NCI-H510A treated with DMSO at 0.1 percent for 48 hours (cell line): ENCODE data around the gene PDP2.
"Not testable (repeated sequence)": the region's sequence is repeated elsewhere in the genome, so short reads cannot be mapped to it uniquely, and the experiment has no call there.

ENCODE experiments used
- DNase-seq: peaks from one replicate; lab custom pipeline; 2025; lab: John Stamatoyannopoulos, UW

Gene PDP2

DNA sequence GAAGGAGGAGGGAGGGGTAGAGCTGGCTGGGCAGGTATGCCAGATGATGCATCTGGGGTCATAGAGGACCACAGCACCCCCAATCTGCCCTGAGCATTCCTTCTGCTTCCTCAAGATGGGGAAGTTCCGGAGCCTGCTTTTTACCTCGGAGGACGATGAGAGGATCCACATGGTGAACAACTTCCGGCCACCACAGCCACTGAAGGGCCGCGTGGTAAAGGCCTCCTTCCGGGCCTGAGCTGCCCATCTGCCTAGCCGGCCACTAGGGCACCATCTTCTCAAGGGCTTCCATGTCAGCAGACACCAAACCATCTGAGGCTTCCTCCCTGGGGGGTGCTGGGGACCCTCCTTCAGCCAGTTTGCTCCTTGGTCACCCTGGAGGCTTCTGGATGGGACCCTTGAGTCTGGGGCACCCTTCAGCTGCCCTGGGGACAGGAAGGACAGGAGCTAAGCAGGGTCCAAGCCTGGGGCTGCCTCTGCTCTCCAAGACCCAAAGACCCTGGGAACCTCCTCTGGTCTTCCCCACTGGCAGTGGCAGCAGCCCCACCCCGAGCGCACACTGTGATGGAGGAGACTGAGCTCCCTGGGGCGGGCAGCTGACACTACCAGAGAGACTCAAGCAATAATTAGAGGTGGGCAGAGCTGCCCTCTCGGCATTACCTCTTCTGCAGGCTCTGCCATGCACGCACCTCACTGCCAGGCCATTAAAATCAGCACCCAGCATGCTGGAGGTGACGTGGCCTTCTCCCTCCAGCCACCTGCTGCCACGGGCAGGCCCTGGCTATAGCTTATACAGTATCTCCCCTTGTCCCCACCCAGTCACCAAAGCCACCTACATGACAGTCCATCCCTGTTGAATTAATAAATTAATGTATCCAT is 26.8 kb upstream of the PDP2 start:
- DNase-seq: no peak

DNA sequence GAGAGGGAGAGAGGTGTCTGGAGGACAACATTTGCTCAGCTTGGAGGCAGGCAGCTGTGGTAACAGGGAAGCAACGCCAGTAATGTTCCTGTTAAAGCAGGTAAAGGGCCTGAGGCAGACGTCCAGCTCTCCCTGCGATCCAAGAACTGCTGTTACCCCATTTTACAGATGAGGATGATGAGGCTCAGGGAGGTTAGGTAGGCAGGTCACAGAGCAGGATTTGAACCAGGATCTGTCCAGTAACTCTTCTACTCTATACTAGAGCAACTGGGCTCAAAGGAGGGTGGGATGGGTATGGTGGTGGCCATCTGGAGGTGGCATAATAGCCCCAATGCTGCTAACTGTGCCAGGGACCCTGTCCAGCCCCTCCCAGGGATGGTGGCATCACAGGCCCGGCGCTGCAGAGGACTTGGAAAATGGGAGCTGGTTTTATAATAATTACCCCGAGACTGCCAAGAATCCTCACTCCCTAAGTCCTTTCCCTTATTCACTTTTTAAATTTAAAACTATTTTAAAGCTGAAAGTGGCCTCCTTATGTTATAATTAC is 24.1 kb upstream of the PDP2 start:
- no peak for DNase-seq

DNA sequence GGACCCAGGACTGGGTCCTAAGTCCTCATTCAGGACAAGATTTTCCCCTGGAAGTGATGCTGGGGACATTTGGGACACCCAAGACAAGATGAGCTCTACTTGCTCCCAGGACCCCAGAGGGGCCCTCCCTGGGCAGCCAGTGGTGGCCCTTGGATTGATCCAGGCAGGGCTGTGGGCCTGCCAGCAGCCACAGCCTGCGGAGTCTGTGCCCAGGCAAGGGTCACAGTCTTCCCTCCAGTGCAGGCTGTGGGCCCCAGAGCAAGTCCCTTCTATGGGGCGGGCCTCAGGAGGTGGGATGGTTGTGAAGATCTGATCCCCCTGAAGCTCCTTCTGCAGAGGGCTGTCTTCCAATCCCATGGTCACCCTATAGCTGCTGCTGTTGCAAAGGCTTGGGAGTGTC is 23.5 kb upstream of the PDP2 start:
- no peak for DNase-seq

DNA sequence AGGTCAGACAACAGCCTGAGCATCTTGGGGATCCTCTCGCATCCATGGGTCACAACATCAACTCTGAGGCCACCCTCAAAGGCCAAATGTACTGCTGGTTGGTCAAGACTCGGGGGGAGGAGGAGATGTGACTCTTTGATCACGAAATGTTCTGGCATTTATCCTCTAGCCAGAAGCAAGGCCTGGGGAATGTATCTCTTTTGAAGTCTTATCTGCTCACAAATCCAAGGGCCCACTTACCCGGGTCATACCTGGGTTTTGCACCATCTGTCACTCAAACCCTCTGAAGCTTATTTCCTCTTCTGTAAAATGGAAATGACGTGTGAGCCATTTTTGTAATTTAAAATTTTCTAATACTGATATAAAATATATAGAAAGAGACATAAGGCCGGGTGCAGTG is 22.9 kb upstream of the PDP2 start:
- DNase-seq: no peak

DNA sequence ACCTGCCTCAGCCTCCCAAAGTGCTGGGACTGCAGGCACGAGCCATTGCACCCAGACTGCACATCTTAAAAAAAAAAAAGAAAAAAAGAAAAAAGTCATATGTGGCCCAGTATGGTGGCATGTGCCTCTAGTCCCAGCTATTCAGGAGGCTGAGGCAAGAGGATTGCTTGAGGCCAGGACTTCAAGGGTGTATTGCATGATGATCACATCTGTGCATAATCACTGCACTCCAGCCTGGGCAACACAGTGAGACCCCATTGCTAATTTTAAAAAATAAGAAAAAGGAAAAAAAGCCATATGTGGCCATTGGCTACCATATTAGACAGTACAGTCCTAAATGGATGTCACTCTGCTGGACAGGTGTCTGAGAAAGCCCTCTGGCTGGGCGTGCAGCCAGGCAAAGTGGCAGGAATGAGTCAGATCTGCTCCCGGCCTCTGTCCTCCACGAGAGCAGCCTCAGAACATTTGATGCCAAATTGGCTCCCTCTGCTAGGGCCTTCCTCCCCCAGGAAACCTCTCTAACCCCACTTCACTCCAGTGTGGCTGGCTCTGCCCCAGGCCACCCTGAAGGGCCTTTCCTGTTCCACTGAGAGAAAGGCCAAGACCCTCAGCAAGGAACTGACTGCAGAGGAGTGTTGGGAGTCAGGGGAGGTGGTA is 21.4 kb upstream of the PDP2 start:
- no peak for DNase-seq

DNA sequence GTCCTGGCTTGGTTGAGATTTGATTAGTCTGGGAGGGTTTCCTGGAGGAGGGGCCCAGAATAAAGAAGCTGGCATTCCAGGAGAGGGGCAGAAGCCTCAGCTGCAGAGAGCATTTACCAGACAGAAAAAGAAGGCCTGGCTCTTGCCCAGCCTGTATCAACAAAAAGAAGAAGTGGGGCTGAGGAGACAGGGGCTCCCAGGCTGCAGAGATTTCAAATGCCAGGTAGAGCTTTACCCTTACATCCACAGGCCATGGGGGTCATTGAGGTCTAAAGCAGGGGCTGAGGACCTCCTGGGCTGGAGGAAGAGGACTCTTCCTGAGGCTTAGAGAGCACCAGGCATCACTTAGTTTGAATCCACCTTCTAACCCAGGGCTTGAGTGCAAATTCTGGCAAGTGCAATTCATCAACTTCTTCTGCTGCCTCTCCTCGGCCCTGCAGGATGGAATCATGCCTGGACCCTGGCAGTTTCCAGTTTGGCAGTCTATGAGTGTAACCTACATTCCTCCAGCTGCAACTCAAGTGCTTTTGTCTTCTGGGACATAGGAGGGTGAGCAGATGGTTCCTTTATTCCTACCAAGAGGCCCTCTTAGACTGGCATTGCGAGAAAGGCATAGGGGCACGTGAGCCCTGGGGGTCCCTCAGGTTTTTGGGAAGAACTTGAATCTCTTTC is 20.8 kb upstream of the PDP2 start:
- no peak for DNase-seq

DNA sequence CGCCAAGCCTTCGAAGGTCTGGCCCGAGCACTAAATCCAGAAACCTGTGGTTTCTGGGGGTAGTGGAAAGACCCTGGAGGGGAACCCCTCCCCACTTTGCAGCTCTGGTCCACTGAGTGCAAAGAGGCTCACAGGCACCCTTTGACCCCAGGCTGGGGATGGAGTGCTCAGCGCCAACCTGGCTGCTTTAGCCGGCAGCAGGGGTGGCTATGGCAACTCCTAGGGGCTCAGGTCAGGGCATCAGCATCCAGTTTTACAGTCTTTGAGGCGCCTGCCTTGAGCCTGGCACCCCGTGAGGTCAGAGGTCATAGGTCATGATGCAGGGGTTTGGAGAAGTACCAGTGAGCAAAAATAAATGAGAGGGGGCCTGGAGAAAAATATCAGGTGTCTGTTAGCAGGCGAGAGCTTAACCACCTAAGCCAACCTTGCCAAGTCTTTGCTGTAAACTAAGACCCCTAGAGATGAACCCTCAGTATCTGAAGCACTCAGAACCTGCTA is 18.2 kb upstream of the PDP2 start:
- no peak for DNase-seq

DNA sequence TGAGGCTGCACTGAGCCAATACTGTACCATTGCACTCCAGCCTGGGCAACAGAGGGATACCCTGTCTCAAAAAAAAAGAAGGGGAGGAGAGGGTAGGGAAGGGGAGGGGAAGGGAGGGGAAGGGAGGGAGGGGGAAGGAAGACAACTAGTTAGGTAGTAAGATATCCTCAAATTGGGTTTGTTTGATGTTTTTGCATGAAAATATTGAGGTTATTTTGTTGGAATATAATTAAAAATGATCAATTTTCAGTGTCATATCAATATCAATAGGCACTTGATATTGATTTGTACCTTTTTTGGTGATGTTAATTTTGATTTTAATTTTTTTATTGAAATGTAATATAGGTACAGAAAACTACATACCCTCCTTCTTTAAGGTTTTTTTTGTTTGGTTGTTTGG is 16.6 kb upstream of the PDP2 start:
- no peak for DNase-seq

DNA sequence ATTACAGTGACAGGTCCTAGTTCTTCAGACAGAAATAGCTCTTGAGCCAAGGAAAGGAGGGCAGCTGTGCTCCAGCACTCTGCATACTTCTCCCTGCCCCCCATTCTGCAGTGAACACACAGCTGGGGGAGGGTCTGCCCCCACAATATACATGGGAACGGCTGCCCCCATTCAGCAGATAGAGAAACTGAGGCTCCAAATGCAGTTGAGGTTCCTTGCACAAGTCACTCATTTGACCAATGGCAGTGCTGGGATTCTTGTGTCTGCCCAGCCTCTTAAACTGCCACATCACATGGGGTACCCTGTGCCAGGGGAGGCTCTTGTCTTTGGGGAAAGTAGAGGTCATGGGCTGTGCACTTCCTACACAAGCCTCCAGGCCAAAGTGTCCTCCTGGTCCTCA is 10.9 kb upstream of the PDP2 start:
- no peak for DNase-seq

DNA sequence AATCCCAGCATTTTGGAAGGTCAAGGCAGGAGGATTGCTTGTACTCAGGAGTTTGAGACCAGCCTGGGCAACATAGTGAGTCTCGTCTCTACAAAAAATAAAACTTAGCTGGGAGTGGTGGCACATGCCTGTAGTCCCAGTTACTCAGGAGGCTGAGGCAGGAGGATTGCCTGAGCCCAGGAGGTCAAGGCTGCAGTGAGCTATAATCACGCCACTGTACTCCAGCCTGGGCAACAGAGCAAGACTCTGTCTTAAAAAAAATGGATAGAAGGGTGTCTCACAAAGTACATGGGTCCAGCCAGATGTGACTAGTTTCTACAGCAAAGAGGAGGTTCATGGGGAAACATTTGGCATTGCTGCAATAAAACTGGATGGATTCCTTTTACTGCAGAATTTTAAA is 9.0 kb upstream of the PDP2 start:
- not testable (repeated sequence) for DNase-seq

DNA sequence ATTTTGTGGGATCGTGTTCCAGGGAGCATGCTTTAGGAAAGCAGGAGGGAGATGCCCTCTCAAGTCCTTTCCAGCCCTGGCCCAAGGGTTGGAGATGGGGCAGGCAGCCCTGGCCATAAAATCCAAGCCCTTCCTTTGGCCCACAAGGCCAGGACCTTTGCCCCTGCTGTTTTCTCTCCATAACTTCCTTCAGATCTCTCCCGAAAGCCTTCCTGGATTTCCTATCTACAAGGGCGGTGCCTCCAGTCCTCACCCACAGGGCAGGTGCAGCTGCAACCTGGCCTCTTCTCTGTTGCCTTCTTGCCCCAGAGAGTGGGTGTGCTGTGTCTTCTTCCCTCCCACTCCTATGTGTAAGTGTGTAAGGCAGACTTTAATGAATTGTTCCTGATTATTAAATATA is 8.5 kb upstream of the PDP2 start:
- DNase-seq: no peak

DNA sequence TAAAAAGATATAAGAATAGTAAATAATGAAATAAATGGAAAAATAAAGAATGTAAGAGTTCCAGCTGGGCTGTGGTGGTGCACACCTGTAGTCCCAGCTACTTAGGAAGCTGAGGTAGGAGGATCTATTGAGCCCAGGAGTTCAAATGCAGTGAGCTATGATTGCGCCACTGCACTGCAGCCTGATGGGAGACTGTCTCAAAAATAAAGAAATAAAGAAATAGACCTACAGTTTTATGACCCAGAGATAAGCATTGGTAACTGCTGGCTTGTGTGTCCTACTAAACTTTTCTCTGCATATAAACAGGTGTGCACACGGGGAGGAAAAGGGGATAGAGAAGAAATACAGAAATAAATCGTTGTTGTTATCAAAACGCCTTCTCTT is 7.8 kb upstream of the PDP2 start:
- DNase-seq: no peak

DNA sequence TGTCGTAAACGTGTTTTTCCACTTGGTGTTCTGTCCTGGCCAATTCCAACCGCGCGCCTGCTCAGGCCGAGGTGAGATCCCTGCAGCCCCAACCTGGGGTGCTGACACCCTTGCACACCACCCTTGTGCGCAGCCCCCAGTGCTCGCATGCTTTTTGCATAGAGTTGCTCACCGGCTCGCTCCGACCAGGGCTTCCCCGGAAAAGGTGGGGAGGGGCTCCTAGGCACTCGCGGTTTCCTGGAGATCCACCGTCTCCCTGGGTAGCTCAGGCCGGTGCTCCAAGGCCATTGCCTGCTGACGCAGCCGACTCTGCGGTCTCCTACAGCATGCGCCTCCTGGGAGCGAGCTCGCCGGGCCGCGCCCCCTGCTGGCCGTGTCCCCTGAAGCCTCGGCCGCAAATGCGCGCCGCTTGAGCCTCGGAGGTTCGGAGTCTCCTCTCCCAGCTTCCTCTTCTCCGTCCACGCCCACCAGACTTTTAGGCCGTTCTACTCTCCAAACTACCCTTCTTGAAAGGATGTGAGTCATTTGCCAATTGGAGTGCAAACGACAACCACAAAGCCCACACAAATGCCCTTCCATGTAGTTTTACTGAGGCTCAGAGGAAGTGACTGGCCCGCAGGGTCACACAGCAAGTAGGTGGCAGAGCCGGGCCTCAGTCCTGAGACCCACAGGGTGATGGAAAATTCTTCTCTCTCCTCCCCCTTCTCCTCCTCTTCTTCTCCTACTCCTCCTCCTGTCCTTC is 7.2 kb upstream of the PDP2 start:
- peak; percentile 52 for DNase-seq

DNA sequence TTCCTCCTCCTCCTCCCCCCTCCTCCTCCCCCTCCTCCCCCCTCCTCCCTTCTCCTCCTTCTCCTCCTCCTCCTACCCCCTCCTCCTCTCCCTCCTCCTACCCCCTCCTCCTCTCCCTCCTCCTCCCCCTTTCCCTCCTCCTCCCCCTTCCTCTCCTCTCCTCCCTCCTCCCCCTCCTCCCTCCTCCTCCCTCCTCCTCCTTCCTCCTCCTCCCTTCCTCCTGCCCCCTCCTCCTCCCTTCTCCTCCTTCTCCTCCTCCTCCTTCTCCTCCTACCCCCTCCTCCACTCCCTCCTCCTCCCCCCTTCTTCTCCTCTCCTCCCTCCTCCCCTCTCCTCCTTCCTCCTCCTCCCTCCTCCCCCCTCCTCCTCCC is 6.6 kb upstream of the PDP2 start:
- DNase-seq: no peak

DNA sequence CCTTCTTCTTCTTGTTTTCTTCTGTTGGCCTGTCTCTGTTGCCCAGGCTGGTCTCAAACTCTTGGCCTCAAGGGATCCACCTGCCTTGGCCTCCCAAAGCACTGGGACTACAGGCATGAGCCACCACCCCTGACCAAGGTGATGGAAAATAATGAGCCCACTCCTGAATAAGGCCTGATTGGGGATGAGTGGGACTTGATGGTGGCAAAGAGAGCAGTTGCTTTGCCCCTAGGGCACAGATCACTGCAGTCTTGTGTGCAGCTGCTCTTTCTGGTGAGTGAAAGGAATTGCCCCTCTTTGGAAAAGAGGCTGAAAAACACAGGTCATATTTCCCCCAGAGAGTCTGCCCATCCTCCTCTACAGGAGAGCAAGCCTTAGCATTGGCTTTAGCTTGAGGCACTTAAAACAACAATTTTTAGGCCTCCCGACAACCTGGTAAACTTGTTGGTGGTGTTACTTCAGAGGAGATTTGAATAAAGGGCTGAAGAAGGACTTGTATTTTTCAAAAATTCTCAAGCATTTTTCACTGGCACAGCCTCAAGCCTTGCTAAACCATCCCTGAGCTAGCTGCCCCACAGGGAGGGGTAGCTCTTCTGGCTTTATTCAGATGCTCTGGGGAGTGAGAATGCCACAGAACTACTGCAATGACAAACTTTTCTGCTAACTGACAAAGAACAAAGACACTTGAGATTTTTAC is 6.1 kb upstream of the PDP2 start:
- no peak for DNase-seq

DNA sequence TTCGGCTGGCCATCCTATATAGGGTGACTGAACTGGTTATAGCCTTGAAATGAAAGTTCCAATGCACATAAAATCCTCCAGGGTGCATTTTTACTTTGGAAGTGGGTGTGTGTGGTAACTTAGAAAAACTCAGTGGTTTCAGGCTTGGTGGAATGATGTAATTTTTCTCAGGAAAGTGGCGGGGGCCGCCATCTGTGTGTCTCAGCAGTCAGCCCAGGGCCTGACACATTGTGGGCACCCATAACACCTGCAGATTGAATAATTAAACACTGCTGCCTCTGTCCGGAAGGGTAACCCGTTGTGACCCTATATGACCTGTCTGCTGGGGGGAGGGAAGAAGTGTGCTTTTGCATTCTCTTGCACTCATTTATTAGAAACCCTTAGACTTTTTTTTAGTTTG is 2.2 kb upstream of the PDP2 start:
- DNase-seq: no peak

DNA sequence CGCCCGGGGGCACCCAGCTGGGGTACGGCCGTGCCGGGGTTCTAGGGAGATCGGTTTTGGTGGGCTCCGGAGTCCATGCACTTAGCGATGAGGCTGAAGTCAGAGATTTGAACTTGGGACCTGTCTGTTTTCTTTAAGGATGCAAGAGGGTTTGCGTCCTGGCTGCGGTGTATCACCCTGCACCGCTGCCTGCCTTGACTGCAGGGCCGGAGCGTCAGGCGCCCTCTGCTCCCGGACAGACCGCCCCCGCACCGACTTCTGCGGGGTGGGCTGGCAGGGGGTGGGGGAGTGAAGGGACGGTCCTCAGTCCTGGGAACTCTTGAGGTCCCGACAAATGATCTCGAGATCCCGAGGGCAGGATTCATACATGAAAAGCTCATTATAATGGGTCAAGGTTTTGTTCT is 701 bp downstream of the PDP2 start:
- DNase-seq: no peak

DNA sequence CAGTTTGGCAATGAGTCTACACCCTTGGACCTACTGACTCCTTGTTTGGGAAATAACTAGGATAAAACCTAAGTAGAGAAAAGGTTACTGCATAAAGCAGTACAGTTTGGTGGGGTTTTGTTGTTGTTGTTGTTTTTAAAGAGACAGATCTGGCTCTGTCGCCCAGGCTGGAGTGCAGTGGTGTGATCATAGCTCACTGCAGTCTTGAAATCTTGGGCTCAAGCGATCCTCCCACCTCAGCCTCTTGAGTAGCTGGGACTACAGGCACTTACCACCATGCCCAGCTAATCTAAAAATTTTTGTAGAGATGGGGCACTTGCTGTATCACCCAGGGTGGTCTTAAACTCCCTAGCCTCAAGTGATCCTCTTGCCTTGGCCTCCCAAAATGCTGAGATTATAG is 1.2 kb downstream of the PDP2 start:
- DNase-seq: no peak

DNA sequence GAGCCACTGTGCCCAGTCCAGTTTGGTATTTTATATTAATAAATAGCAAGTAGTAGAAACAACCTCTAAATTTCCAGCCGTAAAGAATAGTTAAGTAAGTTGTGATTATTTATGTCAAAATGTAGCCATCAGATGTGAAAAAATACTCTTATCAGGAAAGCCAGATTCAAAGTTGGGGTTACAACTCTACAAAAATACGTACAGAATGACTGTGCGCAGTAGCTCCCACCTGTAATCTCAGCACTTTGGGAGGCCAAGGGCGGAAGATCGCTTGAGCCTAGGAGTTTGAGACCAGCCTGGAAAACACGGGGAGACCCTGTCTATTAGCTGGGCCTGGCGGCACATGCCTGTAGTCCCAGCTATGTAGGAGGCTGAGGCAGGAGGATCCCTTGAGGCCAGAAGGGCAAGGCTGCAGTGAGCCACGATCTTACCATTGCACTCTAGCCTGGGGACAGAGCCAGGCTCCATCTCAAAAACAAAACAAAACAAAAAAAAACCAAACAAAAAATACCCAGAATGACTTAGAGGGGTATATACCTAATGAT is 1.7 kb downstream of the PDP2 start:
- no peak for DNase-seq

DNA sequence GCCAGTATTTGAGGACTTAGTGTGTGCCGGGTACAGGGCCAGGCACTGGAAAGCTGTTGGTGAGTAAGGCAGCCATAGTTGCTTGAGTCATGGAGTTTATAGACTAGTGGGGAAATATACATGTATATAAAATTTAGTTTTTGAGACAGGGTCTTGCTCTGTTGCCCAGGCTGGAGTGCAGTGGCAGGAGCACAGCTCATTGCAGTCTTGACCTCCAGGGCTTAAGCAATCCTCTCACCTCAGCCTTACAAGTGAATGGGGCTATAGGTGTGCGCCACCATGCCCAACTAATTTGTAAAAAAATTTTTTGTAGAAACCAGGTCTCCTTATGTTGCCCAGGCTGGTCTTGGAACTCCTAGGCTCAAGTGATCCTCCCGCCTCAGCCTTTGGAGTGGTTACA is 2.4 kb downstream of the PDP2 start:
- DNase-seq: no peak

DNA sequence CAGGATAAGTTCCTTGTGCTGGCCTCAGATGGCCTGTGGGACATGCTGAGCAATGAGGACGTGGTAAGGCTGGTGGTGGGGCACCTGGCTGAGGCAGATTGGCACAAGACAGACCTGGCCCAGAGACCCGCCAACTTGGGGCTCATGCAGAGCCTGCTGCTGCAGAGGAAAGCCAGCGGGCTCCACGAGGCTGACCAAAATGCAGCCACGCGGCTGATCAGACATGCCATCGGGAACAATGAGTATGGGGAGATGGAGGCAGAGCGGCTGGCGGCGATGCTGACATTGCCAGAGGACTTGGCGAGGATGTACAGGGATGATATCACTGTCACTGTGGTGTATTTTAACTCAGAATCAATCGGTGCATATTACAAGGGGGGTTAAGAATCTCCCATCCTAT is 5.2 kb downstream of the PDP2 start:
- no peak for DNase-seq
